Naive thymus-derived CD4-positive, alpha-beta T cell (primary cell): ENCODE data around the gene NPLOC4. TPM values are rescaled to one million over a fixed set of nuclear protein-coding genes. Genes with fewer than 3 reads are reported as not detected.

Experiments used
- ATAC-seq: fragments of 150-1000 bp; cut with Tn5 transposase; 2 replicates; pipeline ENCODE4 v1.10.0; 2021; ENCODE audit warnings: mild to moderate bottlenecking, moderate library complexity
- CTCF ChIA-PET: fragments of 350-600 bp; sonication (Branson Sonifier 250); formaldehyde crosslinking; loops from one replicate; lab custom pipeline; 2021; ENCODE audit warnings: antibody characterized with exemption; lab: Charles Lee
- POLR2A ChIA-PET: fragments of 350-600 bp; sonication (Branson Sonifier 250); formaldehyde crosslinking; loops from one replicate; lab custom pipeline; 2021; ENCODE audit warnings: antibody characterized with exemption, inconsistent platforms; lab: Charles Lee
- DNase-seq, 9 donors: peaks; one replicate each; pipeline versions ENCODE4 v3.0.0 to v3.0.0-alpha.2; 2020 to 2022; ENCODE audit warnings: mixed read lengths in 1 of 9
- H3K27ac ChIP-seq: one replicate; pipeline ENCODE4 v1.7.0; 2013; ENCODE audit warnings: mild to moderate bottlenecking, low read depth, low read length, moderate library complexity
- H3K27me3 ChIP-seq, 2 donors: one replicate each; pipeline ENCODE4 v1.7.0; 2013; ENCODE audit warnings: low read length in 2 of 2, mild to moderate bottlenecking in 2 of 2, moderate library complexity in 2 of 2; ENCODE audit not compliant: control insufficient read depth in 2 of 2, insufficient read depth in 2 of 2
- H3K36me3 ChIP-seq, 3 experiments: 1 replicate in 2 of 3; 2 replicates in 1 of 3; pipeline ENCODE4 v1.7.0; 2013; ENCODE audit warnings: low read length in 3 of 3, mild to moderate bottlenecking in 3 of 3, moderate library complexity in 1 of 3; ENCODE audit not compliant: insufficient read depth in 3 of 3, control insufficient read depth in 2 of 3
- H3K4me1 ChIP-seq, 2 donors: one replicate each; pipeline ENCODE4 v1.7.0; 2013; ENCODE audit warnings: low read length in 2 of 2, mild to moderate bottlenecking in 2 of 2, moderate library complexity in 1 of 2; ENCODE audit not compliant: control insufficient read depth in 2 of 2, insufficient read depth in 2 of 2
- H3K4me3 ChIP-seq: 2 replicates; pipeline ENCODE4 v1.7.0; 2013; ENCODE audit warnings: mild to moderate bottlenecking, low read length
- H3K9me3 ChIP-seq, 3 experiments: 1 replicate in 2 of 3; 2 replicates in 1 of 3; pipeline ENCODE4 v1.7.0; 2013; ENCODE audit warnings: low read length in 3 of 3; ENCODE audit not compliant: control insufficient read depth in 2 of 3
- H3K27ac Mint-ChIP-seq, 9 donors: one replicate each; pipeline ENCODE4 v1.8.0; 2020 to 2022; ENCODE audit warnings: mixed read lengths in 9 of 9, mild to moderate bottlenecking in 8 of 9, moderate library complexity in 5 of 9, inconsistent platforms in 2 of 9
- H3K27me3 Mint-ChIP-seq, 5 donors: one replicate each; pipeline ENCODE4 v1.8.0; 2021 to 2022; ENCODE audit warnings: mixed read lengths in 5 of 5, mild to moderate bottlenecking in 1 of 5
- H3K36me3 Mint-ChIP-seq, 5 donors: one replicate each; pipeline ENCODE4 v1.8.0; 2020 to 2022; ENCODE audit warnings: mixed read lengths in 5 of 5, mild to moderate bottlenecking in 3 of 5, inconsistent platforms in 1 of 5
- H3K4me1 Mint-ChIP-seq, 7 donors: one replicate each; pipeline ENCODE4 v1.8.0; 2020 to 2022; ENCODE audit warnings: mixed read lengths in 7 of 7, mild to moderate bottlenecking in 3 of 7, inconsistent platforms in 1 of 7
- H3K4me3 Mint-ChIP-seq, 10 donors: one replicate each; pipeline ENCODE4 v1.8.0; 2020 to 2022; ENCODE audit warnings: mild to moderate bottlenecking in 10 of 10, mixed read lengths in 10 of 10, moderate library complexity in 6 of 10, inconsistent platforms in 2 of 10
- H3K9me3 Mint-ChIP-seq, 11 donors: one replicate each; pipeline ENCODE4 v1.8.0; 2020 to 2022; ENCODE audit warnings: mixed read lengths in 11 of 11, mild to moderate bottlenecking in 4 of 11, inconsistent platforms in 1 of 11, moderate library complexity in 1 of 11
- intact Hi-C, 2 donors: fragments of 100-400 bp; cut with micrococcal nuclease; formaldehyde crosslinking; loops; one replicate each; pipeline ENCODE4 v1.15.1; 2023
- polyA plus RNA-seq, 2 donors: library from polyadenylated mRNA; unstranded; fragments of 300-500 nt; fragmentation: Illumina TruSeq; gene quantifications; one replicate each; pipeline ENCODE4 v1.2.3, GENCODE V29; 2021
- total RNA-seq, 6 experiments: library from RNA in 5 of 6; stranded (reverse) in 5 of 6; gene quantifications; 1 replicate in 5 of 6; 2 replicates in 1 of 6; pipeline ENCODE4 v1.2.3 and lab custom pipeline; 2021 to 2026

The NPLOC4 gene
- total and polyA plus RNA-seq, 7 experiments from 2014 or later: 47.8 to 125 (median 84.2) TPM

DNA sequence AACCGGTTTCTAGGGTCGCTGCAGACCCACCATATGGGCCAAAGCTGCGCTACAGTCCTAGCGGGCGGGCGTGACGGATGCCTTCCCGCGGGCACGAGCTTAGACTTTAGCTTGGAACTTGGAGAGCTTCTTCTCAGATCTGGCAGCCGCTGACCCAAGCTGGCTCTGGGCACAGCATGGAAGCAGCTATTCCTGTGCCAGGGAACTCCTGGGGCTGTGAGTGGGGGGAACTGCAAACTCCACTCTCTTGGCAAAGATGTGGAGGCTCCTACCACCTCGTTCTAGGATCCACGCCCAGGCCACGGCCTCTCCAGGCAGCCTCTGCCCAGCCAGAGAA is 93.6 kb downstream of the NPLOC4 start:
- Mint-ChIP-seq H3K27me3 (peaks cover 0 to 2% (median 0%) of the 10 kb centered on the region in 5 donors), H3K36me3 (peaks cover 0 to 16% (median 0%) of the 10 kb centered on the region in 5 donors), H3K4me1 (no peaks in the 10 kb centered on the region), H3K27ac (no peak overlapping the region), H3K4me3 (no peak overlapping the region), H3K9me3 (no peaks in the 10 kb centered on the region)
- Histone ChIP-seq H3K36me3 (peaks cover 0 to 90% (median 3%) of the 10 kb centered on the region in 3 experiments), H3K9me3 (no peaks in the 10 kb centered on the region), H3K27me3 (no peaks in the 10 kb centered on the region), H3K4me3 (no peak overlapping the region), H3K4me1 (no peaks in the 10 kb centered on the region), H3K27ac (no peak overlapping the region)
- no peak for ATAC-seq
- POLR2A ChIA-PET: no interaction called here
- intact Hi-C loops: no loop called here
- DNase-seq: no peak
- CTCF ChIA-PET: interaction anchor here (0.7 kb wide), 1 partner anchor 327 kb away, joined by 3 read pairs; no protein-coding TSS in a partner anchor

DNA sequence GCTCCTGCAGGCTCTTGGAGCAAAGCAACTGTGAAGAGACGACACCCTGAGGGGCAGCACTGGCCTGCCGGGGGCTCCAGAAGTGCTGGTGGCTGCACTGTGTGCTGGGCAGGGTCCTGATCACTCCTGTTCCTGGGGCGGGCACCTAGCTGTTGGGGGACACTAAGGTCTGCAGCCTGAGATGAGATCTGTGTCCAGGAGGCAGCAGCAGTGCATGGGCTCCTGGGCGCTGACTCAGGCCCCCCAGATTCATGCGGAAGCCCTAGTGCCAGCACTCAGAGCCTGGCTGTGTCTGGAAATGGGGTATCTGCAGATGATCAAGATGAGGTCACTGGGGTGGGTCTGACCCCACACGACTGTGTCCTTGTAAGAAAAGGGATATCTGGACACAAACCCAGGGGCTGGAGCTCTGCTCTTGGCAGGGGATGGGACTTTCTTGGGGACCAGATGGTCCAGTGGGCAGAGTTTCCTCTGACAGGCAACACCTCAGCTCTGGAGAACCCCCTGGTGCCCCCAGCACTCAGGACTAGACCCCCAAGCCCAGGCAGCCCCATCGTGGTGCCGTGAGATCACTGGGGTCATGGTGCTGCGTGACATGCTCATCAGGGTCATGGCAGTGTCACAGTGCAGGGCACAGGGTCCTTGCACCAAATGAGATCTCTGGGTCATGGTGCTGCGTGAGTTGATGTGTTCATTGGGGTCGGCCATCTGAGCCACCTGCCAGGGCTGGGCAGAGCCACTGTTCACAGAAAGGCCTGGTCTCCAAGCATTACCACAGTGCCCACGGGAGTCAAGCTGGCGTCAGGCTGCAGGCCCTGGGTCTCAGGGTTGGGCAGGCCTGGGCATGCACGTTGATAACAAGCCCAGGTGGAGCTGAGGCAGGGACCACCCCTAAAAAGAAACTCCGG is 94.2 kb downstream of the NPLOC4 start:
- H3K4me1 ChIP-seq: no peaks in the 10 kb centered on the region
- H3K27me3 ChIP-seq: no peaks in the 10 kb centered on the region
- ChIA-PET POLR2A (interaction anchor here (0.9 to 1.0 kb wide), 2 partner anchors 10 to 13 kb away, joined by 3 to 4 read pairs; no protein-coding TSS in a partner anchor), CTCF (no interaction called here)
- H3K4me1 Mint-ChIP-seq: peaks cover 0 to 2% (median 0%) of the 10 kb centered on the region in 7 donors
- DNase-seq (no peak), ATAC-seq (no peak)
- intact Hi-C loops: no loop called here
- H3K27ac ChIP-seq: no peak overlapping the region
- H3K27me3 Mint-ChIP-seq: peaks cover 0 to 7% (median 0%) of the 10 kb centered on the region in 5 donors
- H3K4me3 ChIP-seq: no peak overlapping the region
- H3K9me3 ChIP-seq: no peaks in the 10 kb centered on the region
- H3K36me3 Mint-ChIP-seq: peaks cover 0 to 20% (median 3%) of the 10 kb centered on the region in 5 donors
- H3K9me3 Mint-ChIP-seq: no peaks in the 10 kb centered on the region
- no peak overlapping the region for H3K4me3 Mint-ChIP-seq
- no peak overlapping the region for H3K27ac Mint-ChIP-seq
- peaks cover 0 to 84% (median 2%) of the 10 kb centered on the region in 3 experiments for H3K36me3 ChIP-seq

GRCh38 chr17:81541123-81541522 is 95.8 kb downstream of the NPLOC4 start:
- Histone ChIP-seq H3K9me3 (no peaks in the 10 kb centered on the region), H3K4me1 (no peaks in the 10 kb centered on the region), H3K27me3 (no peaks in the 10 kb centered on the region), H3K36me3 (peaks cover 0 to 68% (median 0%) of the 10 kb centered on the region in 3 experiments), H3K4me3 (no peak overlapping the region), H3K27ac (no peak overlapping the region)
- Mint-ChIP-seq H3K9me3 (no peaks in the 10 kb centered on the region), H3K36me3 (peaks cover 0 to 15% (median 3%) of the 10 kb centered on the region in 5 donors), H3K27me3 (peaks cover 0 to 12% (median 1%) of the 10 kb centered on the region in 5 donors), H3K27ac (no peak overlapping the region), H3K4me1 (peaks cover 0 to 3% (median 0%) of the 10 kb centered on the region in 7 donors), H3K4me3 (no peak overlapping the region)
- ChIA-PET POLR2A (no interaction called here), CTCF (no interaction called here)
- DNase-seq (no peak), ATAC-seq (no peak)
- intact Hi-C loops: no loop called here

DNA sequence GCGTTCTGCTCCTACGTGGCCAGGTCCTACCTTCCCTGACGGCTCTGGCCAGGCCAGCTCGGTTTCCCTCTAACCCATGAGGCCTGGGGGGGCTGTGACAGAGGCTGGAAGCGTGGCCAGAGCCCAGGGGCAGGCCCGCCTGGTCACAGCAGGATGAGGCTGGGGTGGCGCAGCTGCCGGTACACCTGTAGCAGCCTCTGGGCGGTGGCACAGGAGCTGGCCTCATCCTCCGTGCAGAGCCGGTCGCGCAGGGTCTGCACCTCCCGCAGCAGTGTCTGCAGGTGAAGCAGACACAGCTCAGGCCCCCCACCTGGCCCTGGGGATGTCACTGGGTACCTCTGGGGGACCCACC is 96.3 kb downstream of the NPLOC4 start:
- DNase-seq (no peak), ATAC-seq (no peak)

GRCh38 chr17:81539961-81540675 is 96.8 kb downstream of the NPLOC4 start:
- ChIA-PET POLR2A (no interaction called here), CTCF (no interaction called here)

More for the DNA sequence above, 96.3 kb downstream of the NPLOC4 start:
- no peaks in the 10 kb centered on the region for H3K4me1 ChIP-seq
- H3K4me1 Mint-ChIP-seq: peaks cover 0 to 6% (median 0%) of the 10 kb centered on the region in 7 donors
- ChIA-PET CTCF (no interaction called here), POLR2A (no interaction called here)
- intact Hi-C loops: no loop called here
- no peaks in the 10 kb centered on the region for H3K9me3 ChIP-seq
- no peak overlapping the region for H3K4me3 ChIP-seq
- no peak overlapping the region for H3K4me3 Mint-ChIP-seq
- no peak overlapping the region for H3K27ac Mint-ChIP-seq
- H3K36me3 Mint-ChIP-seq: peaks cover 0 to 15% (median 3%) of the 10 kb centered on the region in 5 donors
- no peaks in the 10 kb centered on the region for H3K9me3 Mint-ChIP-seq
- H3K36me3 ChIP-seq: peaks cover 0 to 63% (median 0%) of the 10 kb centered on the region in 3 experiments
- no peak overlapping the region for H3K27ac ChIP-seq
- H3K27me3 ChIP-seq: no peaks in the 10 kb centered on the region
- H3K27me3 Mint-ChIP-seq: peaks cover 0 to 17% (median 6%) of the 10 kb centered on the region in 5 donors

GRCh38 chr17:81539571-81539900 is 97.4 kb downstream of the NPLOC4 start:
- DNase-seq (no peak), ATAC-seq (no peak)
- Mint-ChIP-seq H3K4me1 (peaks cover 0 to 6% (median 0%) of the 10 kb centered on the region in 7 donors), H3K4me3 (no peak overlapping the region), H3K9me3 (no peaks in the 10 kb centered on the region), H3K36me3 (peaks cover 0 to 12% (median 3%) of the 10 kb centered on the region in 5 donors), H3K27me3 (peaks cover 0 to 26% (median 6%) of the 10 kb centered on the region in 5 donors), H3K27ac (no peak overlapping the region)
- Histone ChIP-seq H3K4me3 (no peak overlapping the region), H3K36me3 (peaks cover 0 to 53% (median 0%) of the 10 kb centered on the region in 3 experiments), H3K27ac (no peak overlapping the region), H3K4me1 (no peaks in the 10 kb centered on the region), H3K9me3 (no peaks in the 10 kb centered on the region), H3K27me3 (peaks cover 0 to 4% of the 10 kb centered on the region in 2 donors)
- intact Hi-C loops: no loop called here
- ChIA-PET POLR2A (no interaction called here), CTCF (no interaction called here)

More at GRCh38 chr17:81539961-81540675, 96.8 kb downstream of the NPLOC4 start:
- peaks cover 0 to 58% (median 0%) of the 10 kb centered on the region in 3 experiments for H3K36me3 ChIP-seq
- H3K9me3 ChIP-seq: no peaks in the 10 kb centered on the region
- intact Hi-C loops: no loop called here
- Mint-ChIP-seq H3K4me1 (peaks cover 0 to 6% (median 0%) of the 10 kb centered on the region in 7 donors), H3K36me3 (peaks cover 0 to 13% (median 3%) of the 10 kb centered on the region in 5 donors), H3K27ac (no peak overlapping the region), H3K9me3 (no peaks in the 10 kb centered on the region), H3K27me3 (peaks cover 0 to 22% (median 6%) of the 10 kb centered on the region in 5 donors), H3K4me3 (no peak overlapping the region)
- no peak overlapping the region for H3K27ac ChIP-seq
- DNase-seq (no peak), ATAC-seq (no peak)
- no peaks in the 10 kb centered on the region for H3K27me3 ChIP-seq
- H3K4me1 ChIP-seq: no peaks in the 10 kb centered on the region
- no peak overlapping the region for H3K4me3 ChIP-seq
